DMS114 treated with DMSO at 0.1 percent for 48 hours (cell line): ENCODE results near the gene PSMA4.
A peak's percentile ranks its signal among the peaks of the same experiment; 100 is the strongest.
"Not testable (repeated sequence)": the region's sequence is repeated elsewhere in the genome, so short reads cannot be mapped to it uniquely, and the experiment has no call there.

ENCODE experiments used
- DNase-seq: peaks from one replicate; lab custom pipeline; 2025; ENCODE audit not compliant: unreplicated experiment; lab: John Stamatoyannopoulos, UW

The PSMA4 gene

GRCh38 chr15:78540141-78540870 is at the start of gene PSMA4:
Gene PSMA4 (plus strand): TSS chr15:78540444. CDS start chr15:78541928, 1,484 bp downstream.
- DNase-seq, result peak; percentile 82

- no peak for DNase-seq
These were observed 47.4 kb upstream of the PSMA4 start for GRCh38 chr15:78492872-78493271.

- no peak for DNase-seq
These were observed 38.4 kb upstream of the PSMA4 start for GRCh38 chr15:78501857-78502256.

GRCh38 chr15:78502641-78503040 is 37.6 kb upstream of the PSMA4 start:
- no peak for DNase-seq

GRCh38 chr15:78506971-78507830 is 33.0 kb upstream of the PSMA4 start, which contains the start of gene HYKK:
Gene HYKK (plus strand): TSS chr15:78507577. CDS start chr15:78513089, 5,512 bp downstream.
- DNase-seq, result peak; percentile 99

GRCh38 chr15:78507831-78508160 is 32.4 kb upstream of the PSMA4 start:
- DNase-seq, result no peak

- DNase-seq, result no peak
These were observed 32.0 kb upstream of the PSMA4 start for GRCh38 chr15:78508272-78508671.

GRCh38 chr15:78509726-78510312 is 30.4 kb upstream of the PSMA4 start:
- DNase-seq, result no peak

GRCh38 chr15:78520035-78520434 is 20.2 kb upstream of the PSMA4 start:
- DNase-seq, result not testable (repeated sequence)

- no peak for DNase-seq
These were observed 16.0 kb upstream of the PSMA4 start for GRCh38 chr15:78524230-78524629.

GRCh38 chr15:78527325-78527724 is 12.9 kb upstream of the PSMA4 start:
- no peak for DNase-seq

- DNase-seq, result no peak
These were observed 6.9 kb upstream of the PSMA4 start for GRCh38 chr15:78533331-78533730.

GRCh38 chr15:78536134-78536533 is 4.1 kb upstream of the PSMA4 start:
- no peak for DNase-seq

- DNase-seq, result no peak
These were observed 2.9 kb upstream of the PSMA4 start for GRCh38 chr15:78537266-78537905.

GRCh38 chr15:78538358-78538757 is 1.9 kb upstream of the PSMA4 start:
- no peak for DNase-seq

GRCh38 chr15:78539464-78540140 is 642 bp upstream of the PSMA4 start:
- not testable (repeated sequence) for DNase-seq

GRCh38 chr15:78540871-78541743 is 863 bp downstream of the PSMA4 start:
- no peak for DNase-seq

GRCh38 chr15:78541744-78542034 is 1.4 kb downstream of the PSMA4 start:
- DNase-seq, result no peak

GRCh38 chr15:78542647-78543046 is 2.4 kb downstream of the PSMA4 start:
- no peak for DNase-seq

- DNase-seq, result no peak
These were observed 9.9 kb downstream of the PSMA4 start for GRCh38 chr15:78550194-78550593.
